K562 (cell line): Measurements from ENCODE around the gene ANKRD6. TPM values are rescaled to one million over a fixed set of nuclear protein-coding genes. Genes with fewer than 3 reads are reported as not detected.
A peak's percentile ranks its signal among the peaks of the same experiment; 100 is the strongest.

Source experiments
- ATAC-seq: fragments of 200-7000 bp; cut with Tn5 transposase; 3 replicates; pipeline ENCODE4 v1.9.1; 2020; ENCODE audit warnings: moderate library complexity
- BruUV-seq: library from RNA; stranded (reverse); fragments of 400-500 nt; replicated peaks from 2 replicates; lab custom pipeline; 2021; lab: Mats Ljungman, UMichigan
- CTCF ChIA-PET: fragments of 300-600 bp; formaldehyde crosslinking; extraction: SDS; loops from one replicate; lab custom pipeline; 2021; ENCODE audit warnings: low intra/inter-chr PET ratio; lab: Yijun Ruan, JAX
- POLR2A ChIA-PET: fragments of 300-600, 350-650 bp; sonication (Branson Sonifier 250); formaldehyde crosslinking; extraction: SDS; loops from one replicate; lab custom pipeline; 2021; ENCODE audit warnings: antibody characterized with exemption, inconsistent platforms; lab: Yijun Ruan, JAX
- DNase-seq, 4 experiments: peaks; one replicate each; pipeline versions ENCODE4 v3.0.0 to v3.0.0-alpha.2; 2011 to 2018; ENCODE audit warnings: low spot score in 3 of 4, mixed read lengths in 3 of 4; ENCODE audit errors: extremely low read depth in 1 of 4
- FAIRE-seq: peaks from 2 replicates; lab custom pipeline; 2011; peaks lifted over from hg19 to GRCh38; lab: Jason Lieb, UNC
- H2AFZ ChIP-seq: 2 replicates; pipeline ENCODE4 v1.6.0; 2011; ENCODE audit warnings: low read depth, low read length, control low read depth, inconsistent platforms
- H3K27ac ChIP-seq: fragments of 200-600 bp; 3 replicates; pipeline ENCODE4 v1.8.0; 2011; ENCODE audit warnings: low read depth, mild to moderate bottlenecking, control low read depth, inconsistent platforms, low read length, moderate library complexity, mixed read lengths; ENCODE audit errors: extremely low read depth
- H3K27me3 ChIP-seq, 2 experiments: fragments of 300-600 bp in 1 of 2; 2 replicates in 1 of 2; 3 replicates in 1 of 2; pipeline versions ENCODE4 v1.6.0 to v1.8.0; 2011; ENCODE audit warnings: inconsistent platforms in 2 of 2, low read length in 2 of 2, mild to moderate bottlenecking in 1 of 2, mixed read lengths in 1 of 2, moderate library complexity in 1 of 2; ENCODE audit not compliant: control insufficient read depth in 2 of 2, insufficient read depth in 2 of 2
- H3K36me3 ChIP-seq: fragments of 300-600 bp; 3 replicates; pipeline ENCODE4 v1.8.0; 2011; ENCODE audit warnings: mild to moderate bottlenecking, low read length, inconsistent platforms; ENCODE audit not compliant: control insufficient read depth, insufficient read depth
- H3K4me1 ChIP-seq, 2 experiments: fragments of 200-600 bp in 1 of 2; replicated peaks in 1 of 2; 2 replicates in 1 of 2; 3 replicates in 1 of 2; pipeline versions ENCODE4 v1.5.1 to v1.8.0; 2011; ENCODE audit warnings: inconsistent platforms in 2 of 2, low read length in 2 of 2, mild to moderate bottlenecking in 1 of 2, mixed read lengths in 1 of 2, moderate library complexity in 1 of 2; ENCODE audit not compliant: control insufficient read depth in 2 of 2, insufficient read depth in 2 of 2
- H3K4me2 ChIP-seq: 2 replicates; pipeline ENCODE4 v1.6.1; 2011; ENCODE audit warnings: low read length, control low read depth, inconsistent platforms, mixed read lengths; ENCODE audit not compliant: insufficient read depth
- H3K4me3 ChIP-seq: fragments of 200-600 bp; sonication (generic), shearing (Covaris generic); 2 replicates; pipeline ENCODE4 v1.5.1; 2016; ENCODE audit warnings: control low read depth, inconsistent platforms
- H3K79me2 ChIP-seq: fragments of 200-600 bp; 3 replicates; pipeline ENCODE4 v1.8.0; 2011; ENCODE audit warnings: low read length, inconsistent platforms; ENCODE audit not compliant: control insufficient read depth, insufficient read depth
- H3K9ac ChIP-seq, 2 experiments: 2 replicates each; pipeline versions ENCODE4 v1.6.0 to v1.6.1; 2011; ENCODE audit warnings: low read depth in 2 of 2, low read length in 2 of 2, control low read depth in 1 of 2, inconsistent platforms in 1 of 2, mild to moderate bottlenecking in 1 of 2, mixed read lengths in 1 of 2; ENCODE audit not compliant: insufficient read depth in 1 of 2
- H3K9me1 ChIP-seq: one replicate; pipeline ENCODE4 v1.6.0; 2011; ENCODE audit warnings: inconsistent platforms, mild to moderate bottlenecking, low read length, moderate library complexity; ENCODE audit not compliant: control insufficient read depth, insufficient read depth
- H3K9me3 ChIP-seq: replicated peaks from 2 replicates; pipeline ENCODE4 v1.5.1; 2011; ENCODE audit warnings: low read depth, low read length, inconsistent platforms; ENCODE audit not compliant: control insufficient read depth, insufficient read depth
- H4K20me1 ChIP-seq: replicated peaks from 2 replicates; pipeline ENCODE4 v1.6.1; 2011; ENCODE audit warnings: low read length, inconsistent platforms, mixed read lengths; ENCODE audit not compliant: control insufficient read depth, insufficient read depth
- CEBPB ChIP-seq: fragments of 450-650 bp; IDR thresholded peaks from 2 replicates; pipeline ENCODE4 v1.6.1; 2016; ENCODE audit warnings: missing genetic modification characterization, missing compliant biosample characterization
- CHD2 ChIP-seq: IDR thresholded peaks from 2 replicates; pipeline ENCODE4 v1.6.1; 2011; ENCODE audit warnings: low read depth, low read length
- CREB3L1 ChIP-seq: fragments of 450-650 bp; IDR thresholded peaks from 2 replicates; pipeline ENCODE4 v1.6.1; 2014; ENCODE audit warnings: low read depth, mild to moderate bottlenecking, moderate library complexity, borderline replicate concordance
- CTCF ChIP-seq, 3 experiments: IDR thresholded peaks in 2 of 3; conservative IDR thresholded peaks in 1 of 3; 2 replicates each; pipeline ENCODE4 v1.5.1; 2011 to 2012; ENCODE audit warnings: low read length in 3 of 3, mild to moderate bottlenecking in 3 of 3, control low read depth in 2 of 3, improper control_type of control experiment in 1 of 3, inconsistent platforms in 1 of 3, low read depth in 1 of 3, mixed read lengths in 1 of 3, moderate library complexity in 1 of 3; ENCODE audit not compliant: insufficient read depth in 2 of 3
- CTCFL ChIP-seq: IDR thresholded peaks from 2 replicates; pipeline ENCODE4 v1.6.1; 2011; ENCODE audit warnings: borderline replicate concordance, low read depth, mild to moderate bottlenecking, moderate library complexity, low read length; ENCODE audit not compliant: insufficient read depth, poor library complexity, severe bottlenecking
- DEAF1 ChIP-seq: fragments of 450-650 bp; formaldehyde crosslinking; IDR thresholded peaks from 2 replicates; pipeline ENCODE4 v1.4.0; 2020; ENCODE audit warnings: mild to moderate bottlenecking, moderate library complexity
- GTF2E2 ChIP-seq: fragments of 200-800 bp; sonication (Bioruptor generic); IDR thresholded peaks from 2 replicates; pipeline ENCODE4 v1.6.1; 2016; ENCODE audit warnings: missing genetic modification characterization, missing compliant biosample characterization
- ID3 ChIP-seq, 2 experiments: fragments of 250-450 bp in 1 of 2; fragments of 450-650 bp in 1 of 2; sonication (Bioruptor Pico) in 1 of 2; IDR thresholded peaks; 2 replicates each; pipeline versions ENCODE4 v1.6.1 to v1.8.0; 2016 to 2021; ENCODE audit warnings: mild to moderate bottlenecking in 2 of 2, moderate library complexity in 2 of 2, missing compliant biosample characterization in 1 of 2, missing genetic modification characterization in 1 of 2
- SUPT5H ChIP-seq: fragments of 450-650 bp; IDR thresholded peaks from 2 replicates; pipeline ENCODE4 v1.6.1; 2016
- ZC3H11A ChIP-seq: IDR thresholded peaks from 2 replicates; pipeline ENCODE4 v1.6.1; 2012; ENCODE audit warnings: low read depth, low read length, improper control_type of control experiment
- ZC3H8 ChIP-seq: fragments of 450-650 bp; IDR thresholded peaks from 2 replicates; pipeline ENCODE4 v1.6.1; 2017
- ZEB2 ChIP-seq: fragments of 450-650 bp; IDR thresholded peaks from 2 replicates; pipeline ENCODE4 v1.6.1; 2016
- ZNF143 ChIP-seq: sonication (generic); formaldehyde crosslinking; IDR thresholded peaks from 2 replicates; pipeline ENCODE4 v1.9.0; 2022; ENCODE audit warnings: mild to moderate bottlenecking, missing genetic modification reagents
- ZNF217 ChIP-seq: sonication (generic); formaldehyde crosslinking; IDR thresholded peaks from 2 replicates; pipeline ENCODE4 v1.8.0; 2022; ENCODE audit warnings: mild to moderate bottlenecking, missing genetic modification reagents
- ZNF707 ChIP-seq: fragments of 250-450 bp; sonication (Bioruptor Pico); conservative IDR thresholded peaks from 2 replicates; pipeline ENCODE4 v1.8.0; 2022; ENCODE audit warnings: inconsistent platforms, mild to moderate bottlenecking, moderate library complexity
- WGBS: fragments of 100-300 bp; shearing (Covaris generic); methylation state at CpG from one replicate; pipeline ENCODE4 v1.1.6; 2016; ENCODE audit warnings: low coverage, mixed read lengths; ENCODE audit not compliant: insufficient coverage; ENCODE audit errors: missing lambda C conversion rate; 5-methylcytosine and 5-hydroxymethylcytosine counted together
- in situ Hi-C: fragments of 300-500 bp; cut with MboI; formaldehyde crosslinking; loops from 4 replicates; pipeline ENCODE4 v1.15.0; 2018; ENCODE audit warnings: inconsistent platforms, mixed read lengths
- intact Hi-C: fragments of 100-400 bp; cut with micrococcal nuclease; formaldehyde crosslinking; loops from 2 replicates; pipeline ENCODE4 v1.14.2; 2022
- polyA plus RNA-seq, 8 experiments: library from polyadenylated mRNA; depleted of rRNA in 4 of 8; stranded (reverse) in 5 of 8; unstranded in 3 of 8; fragments of >200 nt; fragmentation: Nextera tagmentation in 2 of 8; fragmentation: Illumina TruSeq in 1 of 8; extraction: Ambion mirVana in 2 of 8; extraction: Trizol in 1 of 8; gene quantifications; 2 replicates each; pipeline versions ENCODE4 v1.2.1 to v1.2.3, GENCODE V29; 2011 to 2014; ENCODE audit warnings: inconsistent platforms in 1 of 8, missing spikeins in 1 of 8
- total RNA-seq, 7 experiments: library from RNA; depleted of rRNA in 6 of 7; stranded (reverse); fragments of >200 nt in 6 of 7; fragmentation: Illumina TruSeq in 2 of 7; extraction: Trizol in 2 of 7; gene quantifications; 2 replicates each; pipeline versions ENCODE4 v1.2.1 to v1.2.3, GENCODE V29; 2011 to 2021; ENCODE audit warnings: low replicate concordance in 1 of 7

The ANKRD6 gene
- total and polyA plus RNA-seq, 9 of the 15 experiments (the other 6 are each of a cell fraction or from before 2014, with no cell fraction given) = 0.04 to 0.22 (median 0.08) TPM; not detected in 4

- ATAC-seq = peak; percentile 36; the same call in 2 of the 3 replicates
- H2AFZ ChIP-seq = no peak overlapping the region
- TF ChIP-seq SUPT5H (no peak), ZEB2 (no peak), ZNF707 (no peak), CTCF (IDR thresholded peaks at IDR 0.05 in 2 of 3, conservative IDR thresholded peaks at IDR 0.05 in 1 of 3; ENCODE audit: insufficient read depth in 2 of 3, low read depth in 1 of 3, low read length in 3 of 3) (peak in 1 of 3 experiments; percentile 43; a peak in 2 of 6 replicates), CEBPB (tag) (peak; percentile 89), ZNF217 (CRISPR knock-in tag) (no peak), GTF2E2 (tag) (no peak), ZNF143 (CRISPR knock-in tag) (no peak), ZC3H11A (no peak), CHD2 (no peak), CREB3L1 (no peak), DEAF1 (CRISPR knock-in tag) (peak; percentile 58), ZC3H8 (no peak), ID3 (CRISPR knock-in tag; IDR thresholded peaks at IDR 0.05) (no peak), ID3 (tag; IDR thresholded peaks at IDR 0.05) (no peak), CTCFL (no peak)
These were observed 165.0 kb downstream of the ANKRD6 start for GRCh38 chr6:89597988-89598387.

More at GRCh38 chr6:89597988-89598387, 165.0 kb downstream of the ANKRD6 start:
- Histone ChIP-seq H3K4me1 (no peaks in the 10 kb centered on the region), H3K9me3 (no peaks in the 10 kb centered on the region), H3K9ac (no peak overlapping the region), H3K9me1 (peaks cover 3% of the 10 kb centered on the region), H4K20me1 (no peaks in the 10 kb centered on the region), H3K27ac (no peak overlapping the region), H3K79me2 (no peaks in the 10 kb centered on the region), H3K27me3 (peaks cover 13 to 32% of the 10 kb centered on the region in 2 experiments), H3K4me3 (no peak overlapping the region), H3K36me3 (no peaks in the 10 kb centered on the region), H3K4me2 (no peak overlapping the region)
- DNase-seq = peak in 2 of 4 experiments; percentile 5 to 22
- in situ Hi-C loops = no loop called here
- POLR2A ChIA-PET = interaction anchor here (0.6 kb wide), 1 partner anchor 246 kb away, joined by 3 read pairs; no protein-coding TSS in a partner anchor
- no peak for FAIRE-seq
- CTCF ChIA-PET = interaction anchor here (0.6 to 1.4 kb wide), 3 partner anchors 89 to 284 kb away, joined by 3 to 7 read pairs (median 7); no protein-coding TSS in a partner anchor
- no TSS peak for BruUV-seq
- WGBS = 3% methylated on average over 3 of the region's 3 CpGs
- intact Hi-C loops = loop anchor here (5.0 kb wide), 1 partner anchor 166 kb away; the partner anchor contains the start of gene ANKRD6
